Measurements from ENCODE around the gene CNTN6.

DNA sequence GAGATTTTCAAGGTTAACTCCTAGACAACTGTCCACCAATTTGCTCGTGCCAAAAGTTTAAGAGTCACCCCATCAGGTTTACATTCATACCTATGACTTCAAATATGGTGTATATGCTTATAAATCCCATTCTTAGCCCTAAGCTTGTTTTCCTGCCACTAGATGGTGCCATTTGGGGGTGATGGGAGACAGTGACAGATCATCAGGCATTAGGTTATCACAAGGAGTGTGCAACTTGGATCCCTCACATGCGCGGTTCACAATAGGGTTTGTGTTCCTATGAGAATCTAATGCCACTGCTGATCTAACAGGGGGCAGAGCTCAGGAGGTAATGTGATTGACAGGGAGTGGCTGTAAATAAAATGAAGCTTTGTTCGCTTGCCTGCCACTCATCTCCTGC lies 182.7 kb downstream of the CNTN6 start:
- TF ChIP-seq, protein P1, sequence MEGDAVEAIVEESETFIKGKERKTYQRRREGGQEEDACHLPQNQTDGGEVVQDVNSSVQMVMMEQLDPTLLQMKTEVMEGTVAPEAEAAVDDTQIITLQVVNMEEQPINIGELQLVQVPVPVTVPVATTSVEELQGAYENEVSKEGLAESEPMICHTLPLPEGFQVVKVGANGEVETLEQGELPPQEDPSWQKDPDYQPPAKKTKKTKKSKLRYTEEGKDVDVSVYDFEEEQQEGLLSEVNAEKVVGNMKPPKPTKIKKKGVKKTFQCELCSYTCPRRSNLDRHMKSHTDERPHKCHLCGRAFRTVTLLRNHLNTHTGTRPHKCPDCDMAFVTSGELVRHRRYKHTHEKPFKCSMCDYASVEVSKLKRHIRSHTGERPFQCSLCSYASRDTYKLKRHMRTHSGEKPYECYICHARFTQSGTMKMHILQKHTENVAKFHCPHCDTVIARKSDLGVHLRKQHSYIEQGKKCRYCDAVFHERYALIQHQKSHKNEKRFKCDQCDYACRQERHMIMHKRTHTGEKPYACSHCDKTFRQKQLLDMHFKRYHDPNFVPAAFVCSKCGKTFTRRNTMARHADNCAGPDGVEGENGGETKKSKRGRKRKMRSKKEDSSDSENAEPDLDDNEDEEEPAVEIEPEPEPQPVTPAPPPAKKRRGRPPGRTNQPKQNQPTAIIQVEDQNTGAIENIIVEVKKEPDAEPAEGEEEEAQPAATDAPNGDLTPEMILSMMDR (IDR thresholded peaks at IDR 0.05): peak; percentile 37
- no peak for TF ChIP-seq EZH2 (IDR thresholded peaks at IDR 0.05; ENCODE audit: borderline replicate concordance, insufficient read depth, low read depth, low read length, poor library complexity, severe bottlenecking)
